ENCODE data around the gene FUT7. TPM values are rescaled to one million over a fixed set of nuclear protein-coding genes. Genes with fewer than 3 reads are reported as not detected.

FUT7 gene
- total RNA-seq, 4 donors from 2014 or later = 0.19 to 3.6 (median 0.31) TPM; not detected in 1

- TF ChIP-seq CTCF (IDR thresholded peaks at IDR 0.05) = no peak
- DNase-seq (ENCODE audit: low spot score) = no peak
These were observed 21.4 kb upstream of the FUT7 start for GRCh38 chr9:137052998-137053943.

GRCh38 chr9:137052293-137052692 lies 20.4 kb upstream of the FUT7 start:
- no peak for DNase-seq (ENCODE audit: low spot score)
- no peak for TF ChIP-seq CTCF (IDR thresholded peaks at IDR 0.05)
- ATAC-seq (ENCODE audit: low FRiP score) = no peak

More at GRCh38 chr9:137052998-137053943, 21.4 kb upstream of the FUT7 start:
- no peak for ATAC-seq (ENCODE audit: low FRiP score)

DNA sequence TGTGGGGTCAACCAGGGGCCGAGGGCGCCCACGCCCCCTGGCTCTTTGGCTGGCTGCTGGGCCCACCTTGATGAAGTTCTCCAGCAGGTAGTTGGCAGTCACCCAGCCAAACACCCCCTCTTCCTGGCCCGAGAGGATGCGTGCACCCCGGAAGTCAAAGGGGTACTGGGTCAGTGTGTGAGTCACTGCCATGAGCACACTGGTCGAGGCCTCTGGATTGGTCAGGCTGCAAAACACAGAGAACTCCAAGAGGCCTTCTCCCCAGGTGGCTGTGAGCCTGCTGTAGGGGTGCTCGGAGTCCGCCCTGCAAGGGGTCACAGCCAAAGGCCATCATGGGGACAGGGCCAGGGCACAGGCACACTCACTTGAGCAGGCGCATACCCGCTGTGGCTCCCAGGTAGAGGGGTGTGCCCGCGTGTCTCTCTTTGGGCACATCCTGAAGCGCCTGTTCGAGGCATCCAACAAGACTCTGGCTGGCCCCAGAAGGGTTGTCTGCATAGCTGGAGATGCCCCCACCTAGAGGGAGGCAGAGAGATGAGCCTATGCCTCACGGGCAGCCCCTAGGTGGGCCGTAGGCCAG lies 19.3 kb upstream of the FUT7 start:
- no peak for ATAC-seq (ENCODE audit: low FRiP score)
- no peak for DNase-seq (ENCODE audit: low spot score)
- no peak for TF ChIP-seq CTCF (IDR thresholded peaks at IDR 0.05)

DNA sequence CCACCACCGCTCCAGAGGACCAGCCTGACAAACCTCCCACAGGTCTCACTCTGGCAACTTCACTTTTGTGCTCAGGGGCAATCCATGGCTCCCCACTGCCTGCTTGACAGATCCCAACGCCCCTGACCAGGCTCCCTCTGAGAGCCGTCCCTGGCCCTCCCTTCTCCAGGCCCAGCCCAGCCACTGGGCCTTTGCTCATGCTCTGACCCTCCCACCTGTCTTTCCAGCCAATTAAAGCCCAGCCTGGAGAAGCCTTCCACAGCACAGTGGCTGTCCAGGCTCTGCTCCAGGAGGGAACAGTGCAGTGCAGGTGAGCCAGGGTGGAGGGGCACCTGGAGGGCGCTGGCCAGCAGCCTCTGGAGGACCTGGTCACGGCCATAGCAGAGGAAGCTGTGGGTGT lies 18.7 kb upstream of the FUT7 start:
- DNase-seq (ENCODE audit: low spot score) (no peak), ATAC-seq (ENCODE audit: low FRiP score) (no peak)
- TF ChIP-seq CTCF (IDR thresholded peaks at IDR 0.05) = no peak

GRCh38 chr9:137049544-137050449 lies 17.9 kb upstream of the FUT7 start:
- ATAC-seq (ENCODE audit: low FRiP score) = no peak
- peak; percentile 52 for DNase-seq (ENCODE audit: low spot score)
- TF ChIP-seq CTCF (IDR thresholded peaks at IDR 0.05) = no peak

- DNase-seq (ENCODE audit: low spot score) (no peak), ATAC-seq (ENCODE audit: low FRiP score) (no peak)
- no peak for TF ChIP-seq CTCF (IDR thresholded peaks at IDR 0.05)
These were observed 17.0 kb upstream of the FUT7 start for GRCh38 chr9:137048655-137049543.
